ENCODE results near the gene PDZD2.

PDZD2 gene

GRCh38 chr5:31798168-31798567 is 159.2 kb downstream of the PDZD2 start:
- H3K4me2 ChIP-seq (ENCODE audit: low read length) = no peak overlapping the region
- H3K4me3 ChIP-seq (ENCODE audit: low read length) = no peak overlapping the region
- H3K79me2 ChIP-seq (ENCODE audit: control insufficient read depth, low read length) = no peaks in the 10 kb centered on the region
- no peaks in the 10 kb centered on the region for H3K9me3 ChIP-seq (ENCODE audit: control insufficient read depth, insufficient read depth, low read length)
- H3K36me3 ChIP-seq (ENCODE audit: control insufficient read depth, low read length) = no peaks in the 10 kb centered on the region
- no peaks in the 10 kb centered on the region for H3K27me3 ChIP-seq (ENCODE audit: control insufficient read depth, low read length)
- H3F3A ChIP-seq (ENCODE audit: control insufficient read depth, insufficient read depth) = no peaks in the 10 kb centered on the region
- H4K20me1 ChIP-seq (ENCODE audit: control insufficient read depth, insufficient read depth, low read depth, low read length) = no peaks in the 10 kb centered on the region
- no peaks in the 10 kb centered on the region for H3K9me2 ChIP-seq (replicated peaks; ENCODE audit: control insufficient read depth, low read length)
- H3K27ac ChIP-seq (ENCODE audit: low read depth, low read length) = no peak overlapping the region
- no peak for TF ChIP-seq CTCF (IDR thresholded peaks at IDR 0.05; ENCODE audit: low read depth, low read length, poor library complexity, severe bottlenecking)
- no peak for TF ChIP-seq EZH2phosphoT487 (IDR thresholded peaks at IDR 0.05; ENCODE audit: borderline replicate concordance, low read length)
- no peaks in the 10 kb centered on the region for H3K4me1 ChIP-seq (ENCODE audit: control insufficient read depth, low read length)

DNA sequence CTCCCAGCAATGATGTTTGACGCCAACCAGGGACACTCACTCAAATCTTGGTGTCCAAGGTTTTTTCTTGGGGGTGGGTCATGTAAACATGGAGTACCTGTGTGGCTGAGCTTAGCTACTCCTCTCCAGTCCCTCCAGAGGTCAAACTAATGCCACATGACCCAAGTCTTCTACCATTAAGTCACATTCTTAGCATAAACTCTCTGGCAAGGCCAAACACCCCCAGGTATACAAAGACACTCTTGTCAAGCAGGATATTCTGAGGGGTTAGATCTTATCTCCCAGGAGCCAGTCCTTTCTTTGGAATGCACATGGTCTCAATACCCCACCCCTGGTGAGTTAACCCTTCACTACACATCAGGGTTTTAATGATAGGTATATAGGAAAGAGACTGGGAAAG is 161.4 kb downstream of the PDZD2 start:
- no peaks in the 10 kb centered on the region for H3F3A ChIP-seq (ENCODE audit: control insufficient read depth, insufficient read depth)
- no peaks in the 10 kb centered on the region for H3K36me3 ChIP-seq (ENCODE audit: control insufficient read depth, low read length)
- H3K79me2 ChIP-seq (ENCODE audit: control insufficient read depth, low read length) = no peaks in the 10 kb centered on the region
- no peaks in the 10 kb centered on the region for H3K9me2 ChIP-seq (replicated peaks; ENCODE audit: control insufficient read depth, low read length)
- H3K9me3 ChIP-seq (ENCODE audit: control insufficient read depth, insufficient read depth, low read length) = no peaks in the 10 kb centered on the region
- no peaks in the 10 kb centered on the region for H3K4me1 ChIP-seq (ENCODE audit: control insufficient read depth, low read length)
- H4K20me1 ChIP-seq (ENCODE audit: control insufficient read depth, insufficient read depth, low read depth, low read length) = no peaks in the 10 kb centered on the region
- no peak for TF ChIP-seq CTCF (IDR thresholded peaks at IDR 0.05; ENCODE audit: low read depth, low read length, poor library complexity, severe bottlenecking)
- no peak for TF ChIP-seq EZH2phosphoT487 (IDR thresholded peaks at IDR 0.05; ENCODE audit: borderline replicate concordance, low read length)
- no peak overlapping the region for H3K4me3 ChIP-seq (ENCODE audit: low read length)
- peaks cover under 1% of the 10 kb centered on the region; the same call in 1 of the 2 replicates for H3K27me3 ChIP-seq (ENCODE audit: control insufficient read depth, low read length)
- no peak overlapping the region for H3K4me2 ChIP-seq (ENCODE audit: low read length)
- H3K27ac ChIP-seq (ENCODE audit: low read depth, low read length) = no peak overlapping the region

GRCh38 chr5:31805785-31806400 is 167.0 kb downstream of the PDZD2 start:
- TF ChIP-seq CTCF (IDR thresholded peaks at IDR 0.05; ENCODE audit: low read depth, low read length, poor library complexity, severe bottlenecking) (no peak), EZH2phosphoT487 (IDR thresholded peaks at IDR 0.05; ENCODE audit: borderline replicate concordance, low read length) (no peak)
- Histone ChIP-seq H4K20me1 (ENCODE audit: control insufficient read depth, insufficient read depth, low read depth, low read length) (no peaks in the 10 kb centered on the region), H3K27me3 (ENCODE audit: control insufficient read depth, low read length) (peaks cover 12% of the 10 kb centered on the region; the same call in 1 of the 2 replicates)

More at GRCh38 chr5:31805785-31806400, 167.0 kb downstream of the PDZD2 start:
- Histone ChIP-seq H3K36me3 (ENCODE audit: control insufficient read depth, low read length) (no peaks in the 10 kb centered on the region), H3K9me2 (replicated peaks; ENCODE audit: control insufficient read depth, low read length) (no peaks in the 10 kb centered on the region), H3K79me2 (ENCODE audit: control insufficient read depth, low read length) (no peaks in the 10 kb centered on the region), H3K4me2 (ENCODE audit: low read length) (no peak overlapping the region), H3K9me3 (ENCODE audit: control insufficient read depth, insufficient read depth, low read length) (no peaks in the 10 kb centered on the region), H3K27ac (ENCODE audit: low read depth, low read length) (no peak overlapping the region), H3K4me3 (ENCODE audit: low read length) (no peak overlapping the region), H3K4me1 (ENCODE audit: control insufficient read depth, low read length) (no peaks in the 10 kb centered on the region), H3F3A (ENCODE audit: control insufficient read depth, insufficient read depth) (no peaks in the 10 kb centered on the region)

All from DOHH2 (cell line).